Head of caudate nucleus (tissue), 42 donors: Measurements from ENCODE around the gene TMEM151A.
A peak's percentile ranks its signal among the peaks of the same experiment; 100 is the strongest.

ENCODE experiments used
- DNase-seq, 42 donors: peaks; one replicate each; pipeline versions ENCODE4 v3.0.0 to v3.0.0-alpha.2; 2020 to 2021; ENCODE audit warnings: mixed read lengths in 7 of 42
- intact Hi-C: fragments of 100-400 bp; cut with DNase I; formaldehyde crosslinking; loops from one replicate; pipeline ENCODE4 v1.15.0; 2022

Gene TMEM151A

DNA sequence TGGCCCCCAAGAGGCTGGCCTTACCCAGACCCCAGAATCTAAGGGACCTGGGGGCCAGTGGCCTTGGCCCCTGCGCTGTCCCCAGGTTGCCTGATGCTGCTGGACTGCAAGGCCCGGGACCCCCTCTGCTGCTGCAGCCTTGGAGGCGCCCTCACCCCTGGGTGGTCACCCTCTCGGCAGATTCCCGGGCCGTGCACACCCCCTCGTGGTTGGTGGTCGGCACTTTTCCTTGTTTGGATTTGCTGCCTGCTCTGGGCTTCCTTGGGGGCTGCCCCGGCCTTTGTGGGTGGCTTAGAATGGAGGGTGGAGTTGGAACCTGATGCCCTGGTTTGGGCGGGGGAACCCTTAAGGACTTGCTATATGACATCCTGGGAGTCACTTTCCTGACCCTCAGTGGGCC, 39.2 kb downstream of the TMEM151A start:
- DNase-seq: no peak
- intact Hi-C loops: no loop called here

DNA sequence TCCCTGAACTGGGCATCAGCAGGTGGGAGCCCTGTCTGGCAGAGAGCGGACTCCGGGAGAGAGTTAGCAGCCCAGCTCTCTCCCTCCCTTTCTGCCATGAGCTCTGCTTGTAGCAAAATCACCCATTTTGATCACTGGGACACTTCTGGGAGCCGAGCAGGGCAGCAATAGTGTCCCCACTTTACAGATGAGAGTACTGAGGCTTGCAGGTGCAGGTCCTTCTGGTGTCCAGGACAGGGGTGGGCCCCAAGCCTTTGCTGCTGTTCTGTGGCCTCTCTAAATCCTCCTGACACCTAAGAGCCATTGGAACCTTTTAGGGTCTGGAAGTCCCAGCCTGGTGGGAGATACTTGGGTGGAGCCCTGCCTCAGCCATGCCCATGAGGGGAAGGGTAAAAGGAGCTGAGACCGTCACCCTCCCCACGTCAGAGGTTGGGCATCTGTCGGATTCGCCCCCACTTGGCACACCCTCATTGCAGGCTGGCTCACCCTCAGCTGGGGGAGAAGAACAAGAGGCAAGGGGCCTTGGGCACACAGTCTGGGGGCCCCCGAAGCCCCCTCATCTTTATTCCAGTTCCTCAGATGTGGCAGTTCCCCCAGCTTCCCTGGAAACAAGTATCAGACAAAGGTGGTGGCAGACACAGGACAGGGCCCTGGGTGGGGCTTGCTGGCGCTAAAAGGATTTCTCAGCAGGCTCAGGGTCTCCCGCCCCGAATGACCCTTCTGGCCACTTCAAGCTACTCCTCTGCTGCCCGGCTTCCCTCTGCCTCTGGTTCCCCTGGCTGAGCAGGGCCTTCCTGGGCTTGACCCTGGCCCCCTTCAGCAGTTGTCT, 40.1 kb downstream of the TMEM151A start:
- intact Hi-C loops: no loop called here
- DNase-seq: no peak

DNA sequence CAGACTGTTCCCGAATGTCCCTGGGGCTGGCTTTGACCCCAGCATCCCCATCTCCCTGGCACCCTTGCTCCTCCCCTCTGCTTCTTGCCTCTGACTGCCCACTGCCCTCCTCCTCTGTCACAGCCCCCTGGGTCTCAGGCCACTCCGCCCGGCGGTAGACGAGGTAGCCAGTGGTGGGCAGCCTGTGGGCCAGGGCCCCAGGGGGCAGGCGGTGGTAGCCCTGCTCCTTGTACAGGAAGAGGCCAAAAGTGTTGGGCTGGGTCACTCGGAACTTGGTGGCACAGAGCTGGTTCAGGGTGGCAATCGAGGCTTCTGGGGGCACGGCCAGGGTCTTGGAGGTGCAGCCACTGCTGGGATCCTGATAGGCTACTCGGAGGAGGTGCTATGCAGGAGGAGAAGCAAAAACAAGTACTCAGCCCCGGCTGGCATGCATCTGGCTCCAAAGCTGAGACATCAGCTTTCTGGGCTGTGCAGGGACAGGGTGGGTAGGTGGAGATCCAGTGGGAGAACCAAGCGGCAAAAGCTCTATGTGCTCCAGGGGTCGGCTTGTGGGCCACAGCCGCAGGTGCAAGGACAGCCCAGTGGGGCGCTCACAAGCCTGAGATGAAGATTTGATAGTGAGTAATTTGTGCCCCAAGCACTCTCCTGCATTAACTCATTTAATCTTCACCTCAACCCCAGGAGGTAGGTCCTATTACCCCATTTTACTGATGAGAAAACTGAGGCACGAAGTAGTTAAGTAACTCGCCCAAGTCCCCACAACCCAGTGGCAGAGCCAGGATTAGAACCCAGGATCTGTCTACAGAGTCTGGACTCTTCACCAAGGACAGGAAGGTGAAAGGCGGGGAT, 40.9 kb downstream of the TMEM151A start:
- intact Hi-C loops: no loop called here
- no peak for DNase-seq

DNA sequence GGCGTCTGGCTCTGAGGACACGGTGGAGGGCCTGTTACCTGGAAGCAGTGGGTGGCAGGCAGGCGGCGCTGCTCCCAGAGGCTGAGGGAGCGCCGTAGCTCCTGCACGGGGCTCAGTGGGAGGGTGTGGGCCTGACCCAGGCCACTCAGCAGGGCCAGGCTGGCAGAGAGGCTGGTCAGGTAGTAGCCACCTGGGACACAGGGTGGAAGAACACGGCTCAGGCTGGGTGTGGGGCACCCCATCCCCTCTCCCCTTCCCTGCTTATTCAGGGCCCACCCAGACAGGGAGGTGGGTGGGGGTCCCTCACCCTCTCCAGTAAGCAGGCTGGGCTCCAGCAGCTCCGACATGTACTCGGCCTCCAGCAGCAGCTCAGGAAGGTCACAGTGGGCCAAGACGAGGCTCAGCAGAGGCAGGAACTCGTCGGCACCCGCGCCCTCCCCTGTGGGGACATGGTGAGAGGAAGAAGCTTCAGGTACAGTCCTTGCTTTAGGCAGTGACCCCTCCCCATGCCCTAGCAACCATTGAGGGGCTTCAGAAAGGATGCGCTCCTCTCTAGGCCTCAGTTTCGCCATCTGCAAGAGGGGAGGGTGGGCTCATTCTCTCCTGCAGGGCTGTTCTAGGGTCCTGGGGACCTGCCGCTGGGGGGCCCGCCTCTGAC, 41.7 kb downstream of the TMEM151A start:
- intact Hi-C loops: no loop called here

DNA sequence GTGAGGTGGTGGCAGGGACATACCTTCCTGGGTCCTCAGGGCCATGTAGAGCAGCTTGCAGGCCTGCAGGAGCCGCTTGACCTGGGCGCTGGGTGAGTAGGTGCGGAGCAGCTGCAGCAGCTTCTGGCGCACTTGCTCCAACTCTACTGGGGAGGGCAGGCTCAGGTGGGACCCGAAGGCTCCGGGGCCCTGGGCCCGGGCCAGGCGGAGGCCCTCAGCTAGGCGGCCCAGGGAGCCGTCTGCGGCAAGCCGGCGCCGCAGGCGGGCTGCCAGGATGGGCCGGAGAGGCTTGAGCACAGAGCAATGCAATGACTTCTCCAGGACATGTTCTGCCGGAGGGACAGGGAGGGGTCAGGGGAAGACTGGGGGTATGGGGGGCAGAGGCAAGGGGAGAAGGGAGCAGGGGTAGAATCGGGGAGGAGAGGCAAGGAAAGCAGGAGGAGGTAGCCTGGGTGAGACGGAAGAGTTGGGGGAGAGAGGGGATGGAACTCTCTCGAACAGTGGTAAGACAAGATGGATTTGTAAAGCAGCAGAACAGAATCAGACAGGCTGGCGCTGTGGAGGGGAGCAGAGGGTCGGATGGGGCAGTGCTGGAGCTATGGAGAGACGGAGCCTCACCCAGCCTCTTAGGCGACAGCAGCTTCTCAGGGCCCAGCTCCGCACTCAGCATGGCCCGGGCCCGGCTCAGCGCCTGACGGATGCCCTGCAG, 42.4 kb downstream of the TMEM151A start:
- intact Hi-C loops: no loop called here
- DNase-seq: no peak

More for the DNA sequence above, 41.7 kb downstream of the TMEM151A start:
- DNase-seq: no peak

DNA sequence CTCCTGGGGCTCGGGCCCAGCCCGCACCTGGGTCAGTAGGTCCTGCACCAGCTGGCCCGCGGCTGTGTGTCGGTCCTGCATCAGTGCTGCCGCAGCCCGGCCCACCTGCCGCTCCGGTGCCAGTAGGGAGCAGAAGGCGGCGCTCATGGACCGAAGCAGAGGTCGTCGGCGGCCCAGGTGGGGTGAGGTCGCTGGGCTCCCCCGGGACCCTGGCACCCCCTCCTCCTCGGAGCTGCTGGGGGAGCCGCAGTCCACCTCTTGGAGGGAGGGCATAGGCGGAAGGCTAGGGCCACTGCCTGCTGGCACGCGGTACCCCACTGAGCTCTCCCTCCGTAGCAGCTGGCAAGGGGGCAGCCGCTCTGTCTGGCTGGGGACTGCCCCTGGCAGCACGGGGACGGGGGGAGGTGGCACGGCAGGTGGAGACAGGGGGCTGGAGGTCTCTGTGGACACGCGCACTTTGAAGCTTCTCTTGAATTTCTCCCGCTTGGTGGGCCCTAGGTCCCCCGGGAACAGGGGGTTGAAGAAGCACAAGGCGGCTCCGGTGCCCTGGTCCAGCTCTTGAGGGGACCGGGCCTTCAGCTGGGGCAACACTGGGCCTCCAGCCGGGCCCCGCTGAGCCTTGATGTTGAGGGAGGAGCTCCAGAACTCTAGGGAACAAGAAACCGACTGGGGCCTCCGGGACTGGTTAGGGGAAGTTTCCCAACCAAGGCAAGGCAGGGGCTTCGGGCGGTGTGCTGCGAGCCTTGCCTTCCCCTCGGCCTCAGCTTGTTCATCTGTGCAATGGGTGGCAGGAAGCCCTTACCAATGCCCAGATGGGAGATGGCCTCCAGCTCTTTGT, 43.1 kb downstream of the TMEM151A start:
- peak in 1 of 42 donors; percentile 32 for DNase-seq
- intact Hi-C loops: no loop called here

DNA sequence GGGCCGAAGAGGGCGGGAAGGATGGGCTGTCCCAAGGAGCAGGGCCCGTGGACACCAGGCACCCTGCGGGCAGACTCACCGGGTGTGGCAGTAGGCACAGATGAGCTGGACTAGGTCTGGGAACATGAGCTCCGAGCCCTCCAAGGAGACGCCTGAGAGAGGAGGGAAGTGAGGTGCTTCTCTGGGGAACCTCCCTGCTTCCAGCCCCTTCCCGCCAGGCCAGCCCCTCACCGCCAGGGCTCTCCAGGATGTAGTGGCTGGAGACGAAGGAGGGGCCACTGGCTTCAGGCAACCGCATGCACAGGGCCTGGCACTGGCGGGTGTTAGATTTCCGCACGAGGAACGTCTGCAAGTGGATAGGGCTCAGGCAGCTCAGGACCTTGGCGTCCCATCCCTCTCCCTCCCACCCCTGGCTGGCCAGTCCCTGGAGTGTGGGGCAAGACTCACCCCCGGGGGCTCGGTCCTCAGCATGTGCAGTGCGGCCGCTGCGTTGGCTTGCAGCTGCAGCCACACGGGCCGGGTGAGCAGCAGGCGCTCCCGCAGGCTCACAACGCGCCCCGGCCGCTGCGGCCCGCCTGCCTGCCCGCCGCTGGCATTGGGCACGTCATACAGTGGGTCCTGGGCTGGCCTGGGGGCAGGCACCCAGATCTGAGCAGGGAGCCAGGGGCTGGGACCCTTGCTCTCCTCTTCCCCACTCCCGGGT, 44.0 kb downstream of the TMEM151A start:
- DNase-seq: peak in 6 of 42 donors; percentile 14 to 41 (median 33)
- intact Hi-C loops: no loop called here

DNA sequence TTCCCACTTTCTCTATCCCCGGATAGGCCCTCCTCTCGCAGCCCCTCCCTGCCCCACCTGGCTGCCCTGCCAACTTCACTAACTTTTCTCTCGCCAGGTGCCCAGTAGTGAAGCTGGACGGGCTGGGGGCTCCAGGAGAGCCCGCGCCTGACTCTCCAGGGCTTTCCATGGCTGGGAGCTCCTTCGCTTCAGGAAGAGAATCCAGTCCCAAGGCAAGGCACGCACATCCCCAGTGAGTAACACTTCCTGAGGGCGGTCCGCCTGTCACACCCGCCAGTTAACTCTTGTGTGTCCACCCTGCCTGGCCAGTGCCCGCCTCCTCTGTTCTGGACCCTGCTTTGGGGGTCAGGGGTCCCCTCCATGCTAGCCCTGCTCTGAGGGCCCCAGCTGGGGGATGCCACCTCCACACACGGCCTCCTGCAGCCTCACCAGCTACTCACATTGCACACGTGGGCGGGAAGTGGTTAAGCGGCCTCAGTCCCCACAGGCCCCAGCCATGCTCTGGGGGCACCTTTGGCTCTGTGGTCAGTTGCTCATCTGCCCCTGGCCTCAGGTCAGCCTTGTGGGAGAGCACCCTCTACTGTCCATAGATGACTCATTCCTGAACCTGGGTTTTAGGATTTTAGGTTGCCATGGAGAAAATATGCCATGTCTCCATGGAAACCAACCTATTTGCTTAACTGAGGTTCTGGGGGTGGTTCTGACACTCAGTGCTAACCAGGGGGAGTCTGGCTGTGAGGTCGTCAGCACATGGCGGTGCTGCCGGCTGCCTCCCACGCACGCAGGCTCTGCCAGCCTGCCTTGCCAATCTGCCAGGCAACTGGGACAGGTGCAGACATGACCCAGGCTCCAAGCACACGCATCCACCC, 44.8 kb downstream of the TMEM151A start, which contains the start of gene RIN1:
Gene RIN1 (minus strand): TSS at position 201 of the 869 bp plus-strand sequence. CDS start 32 bp downstream, at position 169.
- peak; percentile 48 to 96 (median 80) for DNase-seq
- intact Hi-C loops: no loop called here

DNA sequence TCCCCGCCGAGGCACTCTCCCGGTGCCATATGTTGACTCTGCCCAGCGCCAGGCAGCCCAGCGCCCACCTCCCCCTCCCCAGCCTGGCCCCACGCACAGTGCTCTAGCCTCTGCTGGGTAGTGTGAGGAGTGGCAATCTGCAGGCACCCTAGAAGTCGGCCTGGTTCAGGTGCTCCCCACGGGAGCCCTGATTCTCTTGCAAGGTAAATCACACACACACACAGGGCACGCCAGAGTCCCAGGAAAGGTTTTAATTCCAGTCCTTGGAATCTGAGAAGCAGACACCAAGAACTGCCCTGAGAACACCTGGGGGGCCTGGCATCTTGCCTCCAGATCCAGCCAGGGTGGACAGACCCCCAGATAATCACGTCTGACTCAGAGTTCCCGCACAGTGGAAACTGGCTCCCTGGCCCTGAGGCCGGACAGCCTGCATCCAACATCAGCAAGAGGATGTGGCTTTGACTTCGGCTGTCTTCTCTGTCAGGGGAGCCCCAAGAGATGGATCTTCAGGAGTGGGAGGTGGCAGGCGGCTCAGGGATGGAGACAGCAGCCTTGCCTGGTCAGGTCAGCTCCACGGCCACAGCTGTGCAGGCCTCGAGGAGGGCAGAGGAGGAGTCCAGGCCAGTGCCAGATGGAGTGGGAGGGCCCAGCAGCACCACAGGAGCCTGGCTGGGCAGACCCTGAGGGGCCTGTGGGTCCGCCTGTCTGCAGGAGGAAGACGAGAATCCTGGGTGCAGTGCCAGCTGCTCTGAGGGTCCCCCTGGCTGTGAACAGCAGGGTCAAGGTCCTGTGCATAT, 45.6 kb downstream of the TMEM151A start:
- intact Hi-C loops: no loop called here
- DNase-seq: no peak

DNA sequence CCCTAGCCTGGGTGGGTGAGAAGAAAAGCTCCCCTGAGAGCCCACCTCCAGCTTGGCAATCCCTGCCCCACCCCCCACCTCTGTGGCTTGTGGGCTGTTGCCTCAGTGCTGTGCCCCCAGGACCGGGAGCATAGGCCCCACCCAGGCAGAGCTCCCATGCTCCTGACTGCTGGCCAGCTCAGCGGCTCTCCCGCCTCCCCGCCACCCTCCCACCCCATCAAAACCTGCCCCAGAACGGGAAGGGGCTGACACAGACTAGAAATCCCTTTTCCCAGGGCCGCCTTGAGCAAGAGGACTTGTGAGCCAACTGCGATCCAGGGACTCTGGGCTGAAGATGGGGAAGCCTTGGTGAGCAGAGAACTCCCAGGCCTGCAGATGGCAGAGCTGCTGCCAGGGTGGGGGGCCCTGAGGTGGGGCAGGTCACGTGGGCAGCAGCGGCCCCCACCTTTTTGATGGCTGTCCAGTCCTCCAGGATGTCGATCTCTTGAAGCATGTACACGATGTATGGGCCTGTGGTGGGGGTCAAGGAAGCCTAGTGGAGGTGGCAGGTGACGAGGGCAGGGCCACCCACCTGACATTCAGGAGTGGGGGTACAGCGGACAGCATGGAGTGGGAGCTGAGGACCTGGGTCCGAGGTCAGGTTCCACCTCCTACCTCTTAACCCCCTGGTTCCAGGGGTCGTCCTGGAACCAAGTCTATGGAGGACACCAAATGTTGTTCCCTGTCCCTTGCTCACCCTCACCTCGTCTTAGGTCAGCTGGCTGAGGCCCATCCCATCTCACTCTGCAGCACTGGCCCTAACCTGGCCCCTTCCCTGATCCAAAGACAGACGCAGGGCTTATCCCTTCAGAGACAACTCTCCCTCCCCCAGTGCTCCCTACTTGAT, 46.8 kb downstream of the TMEM151A start:
- no peak for DNase-seq
- intact Hi-C loops: no loop called here

DNA sequence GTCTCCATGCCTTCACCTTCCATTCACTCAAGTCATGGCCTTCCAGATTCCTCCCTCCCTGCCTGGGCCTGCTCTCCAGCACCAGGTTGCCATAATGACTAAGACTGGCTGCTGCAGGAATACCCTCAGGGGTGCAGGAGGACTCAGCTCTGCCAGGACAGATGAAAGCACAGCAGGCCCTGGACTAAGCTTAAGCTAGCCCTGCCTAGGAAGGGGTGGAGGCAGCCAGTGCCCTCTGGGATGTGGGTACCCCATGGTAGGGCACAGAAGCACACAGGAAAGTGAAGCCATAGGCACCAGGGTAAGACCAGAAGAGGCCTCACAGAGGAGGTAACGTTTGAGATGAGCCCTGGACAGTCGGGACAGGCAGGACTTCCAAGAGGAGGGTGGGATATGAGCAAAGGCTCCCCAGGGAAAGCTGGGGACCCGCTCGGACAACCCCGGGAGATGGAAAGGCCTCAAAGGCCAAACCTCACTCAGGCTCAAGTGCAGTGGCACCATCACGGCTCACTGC, 47.5 kb downstream of the TMEM151A start:
- intact Hi-C loops: no loop called here
- DNase-seq: no peak

DNA sequence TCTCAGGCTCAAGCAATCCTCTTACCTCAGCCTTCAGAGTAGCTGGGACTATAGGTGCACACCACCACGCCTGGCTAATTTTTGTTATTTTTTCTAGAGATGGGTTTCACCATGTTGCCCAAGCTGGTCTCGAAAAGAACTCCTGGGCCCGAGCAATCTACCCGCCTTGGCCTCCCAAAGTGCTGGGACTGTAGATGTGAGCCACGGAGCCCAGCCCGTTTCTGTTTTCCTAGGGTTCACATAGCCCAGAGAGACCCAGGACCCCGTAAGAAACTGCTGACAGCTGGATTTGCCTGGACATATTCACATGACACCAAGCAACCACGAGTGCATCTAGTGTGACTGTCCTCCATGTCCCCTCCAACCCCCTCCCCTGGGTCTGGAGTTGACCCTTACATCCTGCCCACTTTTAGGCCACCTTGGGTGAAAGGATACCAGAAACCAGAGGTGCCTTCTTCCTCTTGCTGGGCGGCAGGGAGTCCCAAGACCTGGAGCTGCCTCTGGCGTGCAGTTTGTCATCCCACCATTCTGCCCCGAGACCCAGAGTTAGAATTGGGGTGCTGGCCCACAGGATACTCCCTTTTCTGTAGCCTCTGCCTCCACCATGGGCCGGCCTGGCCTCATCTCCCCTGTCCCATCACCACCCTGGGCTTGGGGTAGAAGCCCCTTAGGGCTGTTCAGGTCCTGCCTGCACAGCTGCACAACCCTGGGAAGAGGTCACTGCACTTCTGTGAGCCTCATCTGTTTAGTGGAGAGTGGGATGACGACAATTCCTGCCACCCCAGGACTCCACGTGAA, 48.2 kb downstream of the TMEM151A start:
- intact Hi-C loops: no loop called here
- DNase-seq: no peak

DNA sequence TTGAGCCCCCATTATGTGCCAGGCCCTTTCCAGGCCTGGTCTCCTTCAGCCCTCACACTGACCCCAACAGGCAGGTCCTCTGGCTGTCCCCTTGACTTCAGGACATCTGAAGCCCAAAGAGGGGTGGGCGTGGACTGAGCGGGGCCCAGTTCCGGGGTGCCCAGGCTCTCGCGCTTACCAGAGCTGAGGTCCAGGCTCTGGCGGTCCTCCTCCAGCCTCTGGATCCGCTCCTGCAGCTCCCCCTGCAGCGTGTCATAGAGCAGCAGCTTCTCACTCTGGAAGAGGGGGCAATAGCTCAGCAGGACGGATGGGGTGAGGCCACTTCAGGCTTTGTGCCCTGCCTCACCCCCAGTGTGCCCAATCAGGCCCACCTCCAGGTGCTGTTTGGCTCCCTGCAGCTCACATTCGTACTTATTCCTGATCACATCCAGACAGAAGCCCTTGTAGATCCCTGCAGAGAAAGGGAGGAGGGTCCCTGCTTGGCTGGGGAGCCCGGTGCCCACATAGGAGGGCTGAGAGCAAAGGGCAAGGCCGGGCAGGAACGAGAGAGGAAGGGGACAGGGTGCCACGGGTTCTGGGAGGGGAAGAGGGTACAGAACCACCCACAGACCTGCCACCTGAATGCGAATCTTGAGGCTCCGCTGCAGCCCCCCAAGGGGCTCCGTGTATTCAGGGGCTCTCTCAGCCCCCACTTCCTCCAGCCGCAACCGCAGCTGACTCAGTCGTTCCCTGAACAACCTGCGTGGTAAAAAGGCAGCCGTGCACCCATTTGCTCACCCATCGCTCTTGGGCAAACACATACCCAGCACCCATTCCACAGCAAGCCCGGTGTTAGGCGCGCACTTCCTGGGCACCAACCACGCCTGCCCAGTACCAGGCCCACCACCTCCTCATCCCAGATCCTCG, 49.2 kb downstream of the TMEM151A start:
- DNase-seq: no peak
- intact Hi-C loops: no loop called here
